Neural progenitor cell (in vitro differentiated cells): ENCODE data around the gene HMGB4.

ENCODE experiments used
- EZH2 ChIP-seq: fragments of 200-600 bp; sonication (generic); IDR thresholded peaks from 2 replicates; pipeline ENCODE4 v1.6.1; 2017; ENCODE audit warnings: antibody characterized with exemption, mild to moderate bottlenecking, moderate library complexity
- EZH2phosphoT487 ChIP-seq: fragments of 200-600 bp; sonication (generic); IDR thresholded peaks from 2 replicates; pipeline ENCODE4 v1.6.1; 2017; ENCODE audit warnings: antibody characterized with exemption
- TF ChIP-seq, protein P1 (sequence below): fragments of 200-600 bp; sonication (generic); IDR thresholded peaks from 2 replicates; pipeline ENCODE4 v1.5.1; 2017; ENCODE audit warnings: antibody characterized with exemption, mild to moderate bottlenecking

DNA sequence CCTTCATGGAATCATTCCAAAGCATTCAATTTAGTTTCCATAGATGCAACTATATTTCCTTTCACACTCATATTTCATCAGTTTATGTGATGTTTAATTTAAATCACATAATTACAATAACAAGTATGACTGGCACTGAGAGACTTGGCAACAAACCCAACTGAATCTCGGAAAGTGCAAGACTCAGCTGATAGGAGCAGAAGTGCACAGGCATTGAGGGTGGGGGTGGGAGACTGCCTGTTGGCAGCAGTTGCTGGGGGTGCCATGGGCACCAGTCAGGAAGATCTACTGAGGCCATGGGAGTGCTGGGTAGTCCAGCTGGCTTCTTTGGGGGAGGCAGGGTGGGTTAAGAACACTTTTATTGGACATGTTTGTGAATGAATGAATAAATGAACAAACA is 10.4 kb upstream of the HMGB4 start:
- TF ChIP-seq, protein P1, sequence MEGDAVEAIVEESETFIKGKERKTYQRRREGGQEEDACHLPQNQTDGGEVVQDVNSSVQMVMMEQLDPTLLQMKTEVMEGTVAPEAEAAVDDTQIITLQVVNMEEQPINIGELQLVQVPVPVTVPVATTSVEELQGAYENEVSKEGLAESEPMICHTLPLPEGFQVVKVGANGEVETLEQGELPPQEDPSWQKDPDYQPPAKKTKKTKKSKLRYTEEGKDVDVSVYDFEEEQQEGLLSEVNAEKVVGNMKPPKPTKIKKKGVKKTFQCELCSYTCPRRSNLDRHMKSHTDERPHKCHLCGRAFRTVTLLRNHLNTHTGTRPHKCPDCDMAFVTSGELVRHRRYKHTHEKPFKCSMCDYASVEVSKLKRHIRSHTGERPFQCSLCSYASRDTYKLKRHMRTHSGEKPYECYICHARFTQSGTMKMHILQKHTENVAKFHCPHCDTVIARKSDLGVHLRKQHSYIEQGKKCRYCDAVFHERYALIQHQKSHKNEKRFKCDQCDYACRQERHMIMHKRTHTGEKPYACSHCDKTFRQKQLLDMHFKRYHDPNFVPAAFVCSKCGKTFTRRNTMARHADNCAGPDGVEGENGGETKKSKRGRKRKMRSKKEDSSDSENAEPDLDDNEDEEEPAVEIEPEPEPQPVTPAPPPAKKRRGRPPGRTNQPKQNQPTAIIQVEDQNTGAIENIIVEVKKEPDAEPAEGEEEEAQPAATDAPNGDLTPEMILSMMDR: no peak
- no peak for TF ChIP-seq EZH2
- TF ChIP-seq EZH2phosphoT487: no peak
